GM18499 (cell line): ENCODE measurements around the gene DOK4.

ENCODE experiments used
- ATAC-seq: cut with Tn5 transposase; IDR thresholded peaks from one replicate; pipeline ENCODE4 v1.9.1; 2021; ENCODE audit warnings: moderate number of reproducible peaks; ENCODE audit not compliant: insufficient read depth, unreplicated experiment

DOK4 gene

DNA sequence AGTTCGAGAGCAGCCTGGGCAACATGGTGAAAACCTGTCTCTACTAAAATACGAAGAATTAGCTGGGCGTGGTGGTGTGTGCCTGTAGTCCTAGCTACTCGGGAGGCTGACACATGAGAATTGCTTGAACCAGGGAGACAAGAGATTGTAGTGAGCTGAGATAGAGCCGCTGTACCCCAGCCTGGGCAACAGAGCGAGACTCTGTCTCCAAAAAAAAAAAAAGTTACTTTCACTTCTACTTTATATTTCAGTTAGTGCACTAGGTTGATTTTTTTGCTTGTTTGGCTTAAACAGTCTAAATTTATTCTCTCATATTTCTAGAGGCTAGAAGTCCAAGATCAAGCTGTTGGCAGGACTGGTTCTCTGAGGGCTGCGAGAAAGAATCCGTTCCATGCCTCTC is 36.7 kb upstream of the DOK4 start:
- ATAC-seq: no peak

DNA sequence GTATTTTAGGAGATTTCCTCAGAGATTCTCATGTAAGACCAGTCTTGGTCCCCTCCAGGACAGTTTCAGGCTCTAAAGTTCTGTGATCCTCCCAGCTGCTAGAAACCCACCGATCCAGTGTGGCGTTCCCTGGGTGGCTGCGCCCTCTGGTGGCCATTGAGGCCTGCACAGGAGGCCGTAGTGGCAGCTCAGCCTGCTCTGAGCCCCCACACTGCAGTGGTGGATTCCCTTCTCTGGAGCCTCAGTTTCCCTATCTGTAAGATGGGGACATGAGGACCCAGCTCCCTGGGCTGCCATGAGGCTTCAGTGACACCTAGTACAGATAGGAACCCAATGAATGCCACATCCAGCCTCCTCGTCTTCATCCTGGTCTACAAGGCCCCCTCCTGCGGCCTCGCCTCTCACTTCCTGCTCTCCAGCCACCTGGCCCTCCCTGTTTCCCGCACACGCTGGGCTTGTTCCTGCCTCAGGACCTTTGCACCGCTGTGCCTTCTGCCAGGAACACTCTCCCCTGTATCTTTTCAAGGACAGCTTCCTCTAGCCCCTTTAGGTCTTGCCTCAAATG is 33.6 kb upstream of the DOK4 start:
- ATAC-seq: no peak

DNA sequence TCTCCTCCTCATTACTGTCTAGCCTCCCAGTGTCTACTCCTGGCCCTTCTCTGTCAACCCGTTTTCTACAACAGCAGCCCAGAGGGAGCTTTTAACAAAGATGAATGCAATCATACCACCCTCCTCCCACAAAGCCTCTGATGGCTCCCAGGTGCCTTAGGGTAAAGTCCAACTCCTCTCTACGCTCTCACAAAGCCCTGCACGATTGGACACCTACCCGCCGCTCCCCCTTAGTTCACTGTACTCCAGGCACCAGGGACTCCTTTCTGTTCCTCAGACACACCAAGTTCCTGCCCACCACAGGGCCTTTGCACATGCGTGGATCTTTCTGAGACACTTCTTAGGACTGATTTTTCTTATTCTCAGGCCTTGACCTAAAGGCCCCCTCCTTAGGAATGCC is 32.6 kb upstream of the DOK4 start:
- ATAC-seq: no peak

DNA sequence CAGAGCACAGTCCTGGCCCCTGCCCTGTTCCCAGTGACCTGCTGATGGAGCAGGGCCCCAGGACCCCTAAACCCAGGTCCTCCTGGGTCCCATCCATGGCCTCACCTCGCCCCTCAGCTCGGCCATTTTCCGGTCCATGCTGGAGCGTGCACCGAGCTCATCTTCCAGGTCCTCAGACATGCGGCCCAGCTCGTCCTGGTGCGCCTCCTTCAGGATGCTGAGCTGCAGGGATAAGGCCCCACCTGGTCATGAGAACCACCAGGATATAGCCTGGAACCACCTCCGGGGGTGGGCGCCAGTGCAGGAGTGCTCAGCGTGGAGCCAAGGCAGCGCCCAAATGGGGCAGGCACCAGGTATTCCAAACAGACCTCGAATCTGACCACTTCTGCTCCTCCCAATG is 32.2 kb upstream of the DOK4 start:
- no peak for ATAC-seq

DNA sequence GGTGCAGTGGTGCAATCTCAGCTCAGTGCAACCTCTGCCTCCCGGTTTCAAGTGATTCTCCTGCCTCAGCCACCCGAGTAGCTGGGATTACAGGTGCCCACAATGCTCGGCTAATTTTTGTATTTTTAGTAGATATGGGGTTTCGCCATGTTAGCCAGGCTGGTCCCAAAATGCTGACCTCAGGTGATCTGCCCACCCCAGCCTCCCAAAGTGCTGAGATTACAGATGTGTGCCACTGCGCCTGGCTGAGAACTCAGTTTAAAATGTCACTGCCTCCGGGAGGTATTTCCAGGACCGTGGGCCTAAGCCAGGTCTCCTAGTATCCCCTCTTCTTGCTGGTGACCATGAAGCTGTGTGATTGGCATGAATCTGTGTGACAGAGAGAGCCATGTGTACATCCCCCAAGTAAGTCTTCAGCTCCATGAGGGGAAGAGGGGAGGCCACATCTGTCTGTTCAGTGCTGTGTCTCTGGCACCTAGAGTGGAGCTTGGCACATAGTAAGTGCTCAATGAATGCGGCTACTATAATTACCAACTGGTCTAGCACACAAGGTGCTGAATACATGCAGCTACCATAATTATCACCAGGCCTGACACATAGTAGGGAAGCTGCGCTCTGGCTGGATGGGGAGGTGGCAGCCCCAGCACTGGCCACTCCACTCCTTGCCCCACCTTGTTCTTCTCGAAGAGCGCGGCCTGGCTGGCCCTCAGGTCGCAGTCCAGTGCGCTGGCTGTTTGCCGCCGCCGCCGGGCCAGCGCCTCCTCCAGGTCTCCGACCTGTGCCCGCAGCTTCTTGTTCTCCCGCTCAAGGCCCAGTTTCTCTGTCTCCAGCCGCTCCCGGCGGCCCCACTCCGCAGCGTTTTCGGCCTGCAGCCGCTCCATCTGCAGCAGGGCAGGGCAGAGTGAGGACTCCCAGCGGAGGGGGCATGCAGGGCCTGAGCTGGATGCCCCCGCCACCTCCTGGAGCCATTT is 31.4 kb upstream of the DOK4 start:
- no peak for ATAC-seq

DNA sequence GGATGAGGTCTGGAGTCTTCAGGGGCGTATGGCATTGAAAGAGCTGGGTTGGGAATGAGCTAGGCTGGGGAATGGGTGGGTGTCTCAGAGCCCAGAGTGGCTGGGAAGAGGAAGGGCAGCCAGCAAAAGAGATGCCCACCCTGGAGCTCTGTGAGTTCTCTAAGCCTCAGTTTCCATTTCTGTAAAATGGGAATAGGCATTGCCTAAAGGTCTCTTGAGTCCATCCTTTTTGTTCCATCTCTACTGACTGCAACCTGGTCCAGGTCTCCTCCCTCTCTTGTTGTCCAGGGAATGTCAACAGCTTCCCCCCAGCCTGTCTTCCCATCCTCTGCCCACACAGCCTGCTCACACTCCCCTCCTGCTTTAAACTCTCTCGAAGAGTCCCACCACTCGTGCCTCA is 30.5 kb upstream of the DOK4 start:
- no peak for ATAC-seq

DNA sequence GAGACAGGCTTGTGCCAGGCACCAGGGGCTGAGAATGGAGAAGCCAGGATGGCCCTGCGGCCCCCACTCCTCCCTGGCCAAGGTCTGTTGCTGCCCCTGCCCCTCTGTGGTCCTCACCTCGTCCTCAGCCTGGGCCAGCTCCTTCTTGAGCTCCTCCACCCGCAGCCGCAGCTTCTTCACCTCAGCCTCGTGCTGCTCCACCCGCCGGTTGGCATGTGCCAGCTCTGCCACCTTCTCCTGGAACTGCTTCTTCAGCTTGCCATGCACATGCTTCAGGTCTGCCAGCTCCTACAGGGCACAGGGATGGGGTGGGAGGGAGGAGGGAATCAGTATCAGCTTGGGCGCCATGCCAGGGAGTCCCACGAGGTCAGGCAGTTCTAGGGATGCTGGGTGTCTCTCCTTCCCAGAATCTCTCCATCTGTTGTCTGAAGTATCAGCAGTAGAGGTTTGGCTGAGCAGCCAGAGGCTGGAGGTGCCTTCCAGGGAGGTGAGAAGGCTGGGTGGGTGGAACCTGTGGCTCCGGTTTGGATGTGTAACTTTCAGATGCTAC is 30.0 kb upstream of the DOK4 start:
- ATAC-seq: no peak

DNA sequence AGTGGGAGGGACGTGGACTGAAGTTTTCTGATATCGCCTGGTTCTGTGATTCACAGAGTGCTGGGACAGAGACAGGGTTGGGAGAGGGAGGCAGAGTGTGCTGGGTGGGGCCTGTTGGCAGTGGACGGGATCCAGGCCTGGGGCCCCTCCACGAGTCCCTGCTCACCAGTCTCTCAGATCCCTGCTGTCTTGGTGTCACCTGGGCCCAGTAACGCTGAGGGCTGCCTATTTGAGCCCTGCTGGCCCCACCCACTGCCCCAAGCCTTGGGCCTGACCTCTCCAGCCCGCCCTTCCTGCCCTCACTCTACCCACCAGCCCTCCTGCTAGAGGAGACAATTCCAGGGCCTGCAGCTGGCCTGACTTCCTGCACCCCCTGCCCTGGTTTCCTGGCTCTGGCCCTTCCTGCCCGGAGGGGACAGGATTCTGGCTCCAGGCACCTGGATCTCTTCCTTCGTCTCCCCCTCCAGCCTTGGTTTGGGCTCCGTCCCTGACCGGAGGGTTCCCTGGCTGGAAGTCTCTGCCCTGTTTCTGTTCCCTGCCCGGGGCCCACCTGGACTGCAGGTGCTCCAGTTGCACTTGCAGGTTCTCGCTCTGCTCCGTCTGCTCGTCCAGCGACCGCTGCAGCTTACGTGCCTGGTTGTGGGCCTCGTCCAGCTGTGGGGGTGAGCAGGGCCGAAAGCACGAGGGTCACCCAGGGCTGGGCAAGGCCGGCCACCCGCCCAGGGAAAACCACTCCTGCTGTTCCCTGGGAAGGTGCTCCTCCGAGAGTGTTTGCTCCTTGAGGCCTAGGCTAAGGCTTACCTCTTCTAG is 28.7 kb upstream of the DOK4 start:
- ATAC-seq: no peak

DNA sequence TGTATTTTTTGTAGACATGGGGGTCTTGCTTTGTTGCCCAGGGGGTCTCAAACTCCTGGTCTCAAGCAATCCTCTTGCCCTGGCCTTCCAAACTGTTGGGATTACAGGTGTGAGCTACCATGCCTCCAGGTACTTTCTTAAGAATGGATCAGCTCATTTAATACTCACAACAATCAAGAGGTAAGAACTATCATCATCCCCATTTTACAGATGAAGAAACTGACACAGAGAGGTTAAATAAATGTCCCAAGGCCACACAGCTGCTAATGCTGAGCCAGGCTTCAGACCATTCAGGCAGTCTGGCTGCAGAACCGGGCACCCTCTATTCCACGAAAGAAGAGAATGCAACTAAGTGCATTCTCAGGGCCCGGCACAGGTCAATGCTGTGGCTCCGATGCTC is 28.1 kb upstream of the DOK4 start:
- ATAC-seq: no peak

DNA sequence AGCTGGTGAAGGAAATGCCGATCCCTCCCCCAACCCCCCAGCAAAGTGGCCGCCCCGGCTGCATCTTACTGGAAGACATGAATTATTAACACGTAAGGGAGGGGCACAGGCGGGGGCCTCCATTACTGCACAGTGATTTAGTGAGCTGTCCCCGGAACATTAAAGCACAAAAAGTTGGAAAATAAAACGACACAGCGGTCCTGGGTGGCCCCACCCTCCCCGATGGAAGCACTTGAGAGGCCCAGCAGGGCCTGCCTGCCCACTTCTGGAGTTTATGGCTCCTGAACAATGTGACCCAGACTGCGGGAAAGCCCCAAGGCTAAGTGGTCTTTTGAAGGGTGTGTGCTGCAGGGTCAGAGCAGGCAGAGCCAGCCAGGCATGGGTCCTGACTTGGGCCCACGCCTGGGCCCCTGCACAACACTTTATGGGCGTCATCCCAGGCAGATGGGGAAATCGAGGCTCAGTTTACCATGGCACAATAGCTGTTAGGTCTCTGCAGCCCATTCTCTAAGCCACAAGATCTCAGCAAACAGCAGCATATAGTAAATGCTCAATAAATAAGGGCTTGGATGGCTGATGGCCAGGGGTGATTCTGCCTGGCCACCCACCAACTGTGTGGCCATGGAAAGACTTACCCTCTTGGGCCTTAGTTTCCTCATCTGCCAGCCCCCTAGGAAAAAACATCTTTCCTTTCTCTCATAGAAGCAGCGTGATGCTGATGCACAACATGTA is 27.2 kb upstream of the DOK4 start:
- no peak for ATAC-seq

DNA sequence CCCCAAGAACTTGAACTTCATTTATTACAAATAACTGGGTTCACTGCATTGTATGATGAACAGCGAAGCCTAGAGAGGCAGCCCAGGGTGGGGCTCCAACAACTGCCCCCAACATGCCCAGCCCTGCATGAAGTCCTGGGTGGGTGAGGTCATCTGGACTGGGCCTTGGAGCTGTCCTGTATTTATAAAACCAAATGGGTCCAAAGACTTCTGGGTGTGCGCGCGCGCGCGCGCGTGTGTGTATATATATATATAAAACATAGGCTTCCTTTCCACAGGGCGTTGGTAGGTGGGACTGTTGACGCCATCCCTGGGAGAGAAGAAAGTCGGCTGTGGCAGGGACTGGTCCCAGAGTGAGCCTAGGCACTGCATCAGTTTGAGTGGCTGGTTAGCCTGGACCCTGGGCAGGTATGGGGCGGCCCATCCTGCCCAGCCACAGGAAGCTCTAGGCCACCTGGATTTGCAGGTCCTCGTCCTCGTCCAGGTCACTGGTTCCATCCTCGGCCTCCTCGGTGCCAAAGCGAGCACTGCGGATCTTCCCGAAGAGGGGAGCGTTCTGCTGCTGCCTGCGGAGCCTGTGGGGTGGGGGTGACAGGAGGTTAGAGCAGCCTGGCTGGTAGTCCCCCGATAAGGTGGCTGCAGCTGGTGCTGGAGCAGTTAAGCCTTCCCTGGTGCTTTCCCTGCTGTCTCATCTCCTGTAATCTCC is 26.2 kb upstream of the DOK4 start:
- no peak for ATAC-seq

DNA sequence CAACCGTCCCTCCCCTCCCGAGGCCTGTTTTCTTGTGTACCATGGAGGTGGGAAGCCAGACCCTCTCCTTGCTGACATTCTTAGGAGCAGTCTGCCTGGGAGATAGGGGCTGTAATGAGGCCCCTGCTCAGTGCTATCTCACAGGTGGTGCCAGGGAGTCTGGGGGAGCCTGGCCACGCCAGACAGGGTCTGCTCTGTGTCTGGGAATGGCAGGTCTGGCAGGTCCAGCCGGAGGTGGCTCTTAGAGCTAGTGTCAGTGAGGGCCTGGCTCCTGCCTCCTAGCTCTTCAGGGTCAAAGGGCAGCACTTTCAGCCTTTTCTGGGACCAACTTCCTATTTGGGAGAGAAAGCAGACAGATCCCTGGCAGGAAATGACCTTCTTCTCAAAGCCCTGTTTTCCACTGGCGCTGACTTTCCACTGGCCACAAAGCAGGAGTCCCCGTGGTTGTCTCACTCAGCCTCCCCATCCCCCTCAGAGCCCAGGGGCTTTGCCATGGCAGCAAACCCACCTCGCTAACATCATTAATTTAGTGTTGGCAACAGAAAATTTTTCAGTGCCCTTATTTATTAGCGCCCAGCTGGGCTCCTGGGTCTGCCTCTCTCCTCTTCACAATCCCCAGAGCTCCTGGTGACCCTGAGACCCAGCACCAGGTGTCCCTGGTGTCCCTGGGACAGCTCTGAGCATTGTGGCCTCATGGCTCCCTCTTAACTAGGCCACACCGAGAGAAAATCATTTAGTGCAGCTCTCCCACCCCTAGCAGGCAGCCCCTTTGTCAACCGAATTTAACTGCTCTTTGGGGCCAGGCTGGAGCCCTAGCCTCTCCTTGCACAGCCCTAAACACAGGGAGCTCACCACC is 24.0 kb upstream of the DOK4 start:
- no peak for ATAC-seq

DNA sequence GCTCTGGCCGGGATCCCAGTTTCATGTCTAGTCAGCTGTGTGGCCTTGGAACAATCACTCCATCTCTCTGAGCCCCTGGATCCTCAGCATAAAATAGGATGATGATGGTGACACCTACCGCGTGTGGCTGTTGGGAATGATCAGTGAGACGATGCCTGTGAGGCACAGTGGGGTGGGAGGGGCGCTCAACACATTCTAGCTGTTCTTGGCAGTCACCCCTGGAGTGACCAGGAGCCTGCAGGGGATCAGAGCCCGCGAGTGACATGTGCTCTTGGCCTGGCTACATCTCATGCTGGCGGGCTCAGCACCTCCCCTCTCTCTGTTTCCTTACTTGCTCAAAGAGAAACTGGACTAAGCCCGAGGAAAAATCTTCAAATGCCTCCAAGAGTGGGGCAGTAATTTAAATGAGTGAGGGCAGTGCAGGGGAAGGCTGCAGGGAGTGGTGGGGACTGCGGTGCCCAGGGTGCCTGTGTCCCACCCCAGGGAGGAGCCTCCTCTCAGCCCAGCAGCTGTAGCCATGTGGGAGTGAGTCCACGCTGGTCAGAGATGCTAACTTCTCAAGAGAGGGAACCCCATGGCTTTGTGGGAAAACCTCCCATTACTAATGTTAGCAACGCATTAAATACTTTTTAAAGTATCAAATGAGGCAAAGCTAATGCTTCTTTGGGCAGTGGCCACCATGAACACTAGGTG is 23.1 kb upstream of the DOK4 start:
- ATAC-seq: no peak

DNA sequence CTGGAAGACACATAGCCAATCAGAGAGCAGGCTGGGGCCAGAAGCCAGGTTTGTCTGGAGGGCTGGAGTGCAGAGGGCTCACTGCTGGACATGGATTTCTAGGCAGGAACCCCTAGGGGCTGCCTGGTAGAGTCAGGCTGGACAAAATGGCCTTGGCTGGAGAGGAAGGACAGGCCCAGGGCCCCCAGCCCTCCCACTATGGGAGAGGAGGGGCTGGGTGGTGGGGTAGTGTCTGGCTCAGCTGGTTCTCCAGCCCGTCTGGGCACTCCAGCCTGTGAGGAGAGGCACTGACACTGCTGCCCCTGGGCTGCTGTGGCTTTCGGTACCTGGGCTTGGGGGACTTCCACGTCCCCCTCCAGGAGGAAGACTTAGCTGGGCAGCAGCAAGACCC is 21.7 kb upstream of the DOK4 start:
- no peak for ATAC-seq

DNA sequence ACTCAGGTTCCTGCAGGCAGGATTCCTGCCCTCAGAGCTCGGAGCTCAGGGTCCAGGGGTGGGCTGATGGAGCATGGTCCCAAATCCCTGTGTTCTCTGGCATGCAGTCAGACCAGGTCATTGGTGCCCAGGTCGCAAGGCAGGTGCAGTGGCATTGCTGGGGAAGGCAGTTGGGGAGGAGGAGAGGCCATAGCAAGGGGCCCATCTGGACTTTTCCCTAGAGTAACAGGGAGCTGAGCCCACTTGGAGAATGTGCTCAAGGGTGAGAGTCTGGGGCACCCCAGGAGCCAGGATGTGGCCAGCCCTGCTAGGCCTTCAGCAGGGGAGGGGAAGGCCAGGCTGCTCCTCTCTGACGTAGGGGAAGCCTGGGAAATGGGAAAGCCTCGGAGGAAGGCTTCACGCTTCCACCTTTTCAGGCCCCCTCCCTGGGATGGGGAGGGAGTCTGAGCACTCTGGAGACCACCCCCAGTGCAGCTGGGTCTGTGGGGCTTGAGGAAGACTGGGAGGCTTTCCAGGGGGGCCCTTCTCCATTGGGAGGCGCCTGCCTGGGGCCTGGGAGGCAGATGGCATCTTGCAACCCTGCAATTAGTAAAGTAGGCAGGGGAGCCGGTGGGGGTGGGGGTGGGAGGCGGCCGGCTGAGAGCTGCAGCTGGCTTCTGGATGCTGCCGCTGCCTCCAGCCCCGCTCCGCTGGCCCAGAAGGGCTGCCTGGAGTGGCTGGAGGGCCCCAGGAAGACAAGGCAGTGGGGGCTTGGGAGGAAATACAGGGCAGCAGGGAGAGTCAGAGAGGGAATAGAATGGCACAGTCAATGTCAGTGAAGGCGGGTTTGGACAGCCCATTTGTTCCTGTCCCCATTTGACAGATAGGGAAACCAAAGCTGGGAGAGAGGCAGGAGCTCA is 21.1 kb upstream of the DOK4 start:
- ATAC-seq: no peak

DNA sequence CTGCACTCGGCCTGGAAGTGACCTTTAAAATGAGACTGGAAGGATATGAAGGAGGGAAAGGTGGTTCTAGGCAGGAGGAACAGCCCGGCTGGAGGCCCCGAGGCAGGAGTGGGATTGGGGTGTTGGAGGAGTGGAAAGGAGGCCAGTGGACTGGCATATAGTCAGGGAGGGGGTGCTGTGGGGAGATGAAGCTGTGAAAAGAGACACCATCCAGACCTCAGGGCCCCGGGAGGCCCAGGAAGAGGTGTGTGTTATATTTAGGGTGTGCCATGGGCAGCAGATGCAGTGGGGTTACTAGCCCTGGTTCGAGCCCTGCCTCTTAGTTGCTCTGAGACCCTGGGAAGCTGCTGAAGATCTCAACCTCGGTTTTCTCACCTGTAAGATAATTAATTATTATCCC is 18.9 kb upstream of the DOK4 start:
- no peak for ATAC-seq

DNA sequence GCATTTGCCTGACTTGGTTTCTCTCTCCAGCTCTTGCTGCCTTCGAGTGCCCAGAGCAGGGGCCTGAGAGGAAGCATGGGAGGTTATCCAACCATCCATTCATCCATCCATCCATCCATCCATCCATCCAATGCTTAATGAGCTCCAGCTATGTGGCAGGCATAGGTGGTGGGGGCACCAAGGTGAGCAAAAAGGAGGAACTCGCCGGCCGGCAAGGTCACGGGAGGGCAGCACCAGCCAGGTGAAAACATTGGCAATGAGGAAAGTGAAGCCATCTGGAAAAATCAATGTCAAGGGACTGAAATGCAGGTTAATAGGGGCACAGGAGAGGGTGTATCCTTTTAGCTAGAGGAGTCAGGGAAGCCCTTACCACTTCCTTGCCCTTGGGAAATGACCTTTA is 18.2 kb upstream of the DOK4 start:
- no peak for ATAC-seq
